Osteocyte (in vitro differentiated cells): Measurements from ENCODE around the gene SELPLG. TPM values are rescaled to one million over a fixed set of nuclear protein-coding genes. Genes with fewer than 3 reads are reported as not detected.

Experiments used
- DNase-seq: peaks from one replicate; pipeline ENCODE4 v3.0.0; 2021; ENCODE audit warnings: mixed read lengths; ENCODE audit not compliant: unreplicated experiment; ENCODE audit errors: extremely low spot score
- H3K27ac Mint-ChIP-seq: one replicate; pipeline ENCODE4 v1.8.0; 2021; ENCODE audit warnings: mild to moderate bottlenecking, mixed read lengths; ENCODE audit not compliant: unreplicated experiment
- H3K27me3 Mint-ChIP-seq: one replicate; pipeline ENCODE4 v1.8.0; 2021; ENCODE audit warnings: mixed read lengths; ENCODE audit not compliant: unreplicated experiment
- H3K36me3 Mint-ChIP-seq: one replicate; pipeline ENCODE4 v1.8.0; 2021; ENCODE audit warnings: mixed read lengths; ENCODE audit not compliant: unreplicated experiment
- H3K4me1 Mint-ChIP-seq: one replicate; pipeline ENCODE4 v1.8.0; 2021; ENCODE audit warnings: mixed read lengths; ENCODE audit not compliant: unreplicated experiment
- H3K4me3 Mint-ChIP-seq: one replicate; pipeline ENCODE4 v1.8.0; 2021; ENCODE audit warnings: mild to moderate bottlenecking, moderate library complexity, mixed read lengths; ENCODE audit not compliant: unreplicated experiment
- H3K9me3 Mint-ChIP-seq: one replicate; pipeline ENCODE4 v1.8.0; 2021; ENCODE audit warnings: mixed read lengths; ENCODE audit not compliant: unreplicated experiment
- total RNA-seq: library from RNA; stranded (reverse); gene quantifications from 2 replicates; pipeline ENCODE4 v1.2.1, GENCODE V29; 2021
- TF ChIP-seq, protein P1 (sequence below): fragments of 200-600 bp; sonication (generic); IDR thresholded peaks from 2 replicates; pipeline ENCODE4 v1.5.0; 2021; ENCODE audit warnings: antibody characterized with exemption, mild to moderate bottlenecking, moderate library complexity

The SELPLG gene
- total RNA-seq, 1 donor from 2014 or later = 0.59 TPM

DNA sequence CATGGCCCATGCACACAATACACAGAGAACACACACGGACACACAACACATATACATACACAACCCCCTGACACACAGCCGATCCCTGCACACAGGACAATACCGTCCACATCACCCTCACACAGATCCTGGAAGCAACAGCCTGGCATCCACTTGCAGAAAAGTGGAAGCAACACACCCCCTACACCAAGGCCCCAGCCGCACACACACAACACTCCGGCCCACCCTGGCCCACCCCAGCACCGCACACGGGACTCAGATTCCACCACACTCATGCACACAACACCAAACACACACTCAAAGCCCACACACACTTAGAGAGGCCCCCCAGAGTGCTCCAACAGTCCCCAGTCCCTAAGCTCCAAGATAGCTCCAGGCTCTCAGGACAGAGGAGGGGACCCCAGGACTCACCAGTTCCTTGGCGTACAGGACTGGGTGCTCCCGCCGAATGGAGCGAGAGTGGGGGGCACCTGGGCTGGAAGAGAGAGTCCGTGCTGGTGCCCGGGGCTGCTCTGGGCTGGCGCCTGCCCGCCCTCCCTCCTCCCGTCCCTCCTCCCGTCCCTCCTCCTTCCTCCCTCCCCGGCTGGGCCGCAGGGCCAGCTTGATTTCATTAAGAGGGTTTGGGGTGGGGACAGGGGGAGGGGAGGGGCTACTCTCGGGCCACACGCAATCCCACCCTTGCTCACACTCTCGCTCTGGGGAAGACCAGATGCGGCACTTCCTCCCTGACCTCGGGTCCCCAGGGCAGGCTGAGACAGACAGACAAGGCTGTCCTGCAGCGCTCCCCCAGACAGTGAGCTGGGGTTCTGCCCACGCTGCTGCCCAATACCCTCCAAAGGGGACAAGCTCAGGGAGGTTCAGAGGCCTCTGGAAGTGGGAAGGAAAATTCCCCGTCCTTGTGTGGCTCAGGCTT is 35.9 kb downstream of the SELPLG start, which contains the start of gene TMEM119:
TSS of gene TMEM119 (minus strand) at position 526 of the 913 bp plus-strand sequence. CDS start 5,701 bp downstream, outside the sequence.
- no peak for DNase-seq

DNA sequence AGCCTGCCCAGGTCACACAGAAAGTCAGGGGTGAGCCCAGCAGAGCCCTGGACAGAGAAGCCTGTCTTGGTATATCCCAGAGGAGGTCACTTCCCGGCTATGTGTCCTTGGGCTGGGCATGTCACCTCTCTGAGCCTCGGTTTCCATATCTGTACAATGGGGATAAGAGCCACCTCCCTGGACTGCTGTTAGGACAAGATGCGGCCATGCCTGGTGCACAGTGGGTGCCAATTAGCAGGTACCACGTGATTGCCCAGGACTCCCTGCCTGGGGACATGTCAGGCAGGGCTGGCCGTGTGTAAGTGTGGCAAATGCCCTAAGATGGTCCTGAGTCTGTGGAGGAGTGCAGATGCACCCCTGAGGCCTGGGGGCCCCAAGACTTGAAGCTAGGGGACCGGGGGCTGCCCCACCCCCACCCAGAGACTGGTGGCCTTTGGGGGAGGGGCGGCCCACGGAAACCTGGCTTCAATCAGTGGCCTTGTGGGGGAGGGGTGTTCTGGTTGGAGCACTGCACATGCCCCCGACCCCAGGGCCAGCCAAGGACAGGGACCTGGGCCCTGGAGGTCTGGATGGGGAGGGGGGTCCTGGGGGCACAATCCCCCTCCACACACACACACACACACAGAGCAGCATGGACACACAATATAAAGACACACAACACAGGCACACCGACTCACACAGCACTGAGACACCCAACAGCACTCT is 36.7 kb downstream of the SELPLG start:
- no peak overlapping the region for H3K4me3 Mint-ChIP-seq
- H3K4me1 Mint-ChIP-seq = peaks cover 11% of the 10 kb centered on the region
- H3K9me3 Mint-ChIP-seq = no peaks in the 10 kb centered on the region
- TF ChIP-seq, protein P1, sequence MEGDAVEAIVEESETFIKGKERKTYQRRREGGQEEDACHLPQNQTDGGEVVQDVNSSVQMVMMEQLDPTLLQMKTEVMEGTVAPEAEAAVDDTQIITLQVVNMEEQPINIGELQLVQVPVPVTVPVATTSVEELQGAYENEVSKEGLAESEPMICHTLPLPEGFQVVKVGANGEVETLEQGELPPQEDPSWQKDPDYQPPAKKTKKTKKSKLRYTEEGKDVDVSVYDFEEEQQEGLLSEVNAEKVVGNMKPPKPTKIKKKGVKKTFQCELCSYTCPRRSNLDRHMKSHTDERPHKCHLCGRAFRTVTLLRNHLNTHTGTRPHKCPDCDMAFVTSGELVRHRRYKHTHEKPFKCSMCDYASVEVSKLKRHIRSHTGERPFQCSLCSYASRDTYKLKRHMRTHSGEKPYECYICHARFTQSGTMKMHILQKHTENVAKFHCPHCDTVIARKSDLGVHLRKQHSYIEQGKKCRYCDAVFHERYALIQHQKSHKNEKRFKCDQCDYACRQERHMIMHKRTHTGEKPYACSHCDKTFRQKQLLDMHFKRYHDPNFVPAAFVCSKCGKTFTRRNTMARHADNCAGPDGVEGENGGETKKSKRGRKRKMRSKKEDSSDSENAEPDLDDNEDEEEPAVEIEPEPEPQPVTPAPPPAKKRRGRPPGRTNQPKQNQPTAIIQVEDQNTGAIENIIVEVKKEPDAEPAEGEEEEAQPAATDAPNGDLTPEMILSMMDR = no peak
- no peak for DNase-seq
- no peak overlapping the region for H3K27ac Mint-ChIP-seq
- H3K36me3 Mint-ChIP-seq = no peaks in the 10 kb centered on the region
- no peaks in the 10 kb centered on the region for H3K27me3 Mint-ChIP-seq

More for the DNA sequence above, 35.9 kb downstream of the SELPLG start, which contains the start of gene TMEM119:
- TF ChIP-seq, protein P1 = no peak
- Mint-ChIP-seq H3K27me3 (no peaks in the 10 kb centered on the region), H3K4me3 (no peak within 1 kb of the TSS), H3K4me1 (peaks cover 11% of the 10 kb centered on the region), H3K36me3 (no peaks in the 10 kb centered on the region), H3K9me3 (no peaks in the 10 kb centered on the region), H3K27ac (peak within 1 kb of the TSS; percentile 45)

DNA sequence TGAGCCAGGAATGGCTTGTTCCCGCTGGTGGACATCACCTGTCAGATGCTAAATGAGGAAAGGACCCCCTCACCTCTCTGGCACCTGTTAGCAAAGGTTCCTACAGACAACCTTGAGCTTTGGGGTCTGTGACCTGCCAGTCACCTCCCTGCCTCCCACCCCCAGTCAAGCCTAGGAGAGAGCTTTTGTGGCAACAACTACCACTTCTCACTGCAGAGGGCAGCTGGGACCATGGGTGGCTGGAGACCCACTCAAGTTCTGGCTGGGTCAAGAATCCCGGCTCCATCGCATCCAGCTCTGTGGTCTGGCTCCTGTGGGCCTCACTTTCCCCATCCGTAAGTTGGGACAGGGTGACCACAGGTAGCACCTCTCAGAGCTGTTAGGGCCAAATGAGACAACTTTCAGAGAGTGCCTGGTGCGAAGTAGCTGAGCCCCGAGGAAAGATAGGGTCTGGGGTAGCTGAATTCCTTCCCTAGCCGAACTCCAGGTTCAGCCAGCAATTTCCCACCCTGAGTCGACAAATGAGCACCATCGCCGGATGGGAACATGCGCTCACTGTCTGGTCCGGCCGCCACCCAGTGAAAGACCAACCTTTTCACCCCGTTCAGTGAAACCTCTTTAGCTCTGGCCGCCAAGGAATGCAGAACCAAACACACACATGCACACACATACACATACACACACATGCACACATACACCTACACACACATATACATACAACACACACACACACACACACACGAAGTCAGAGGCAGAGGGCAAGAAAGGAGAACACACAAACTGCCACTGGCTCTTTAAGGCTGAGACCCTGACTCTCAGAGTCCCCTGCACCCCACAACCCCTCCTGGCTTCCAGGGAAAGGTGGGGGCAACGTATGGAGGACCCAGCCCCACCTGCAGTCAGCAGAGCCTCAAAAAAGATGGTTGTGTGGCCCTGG is 37.7 kb downstream of the SELPLG start:
- Mint-ChIP-seq H3K27me3 (no peaks in the 10 kb centered on the region), H3K36me3 (no peaks in the 10 kb centered on the region), H3K9me3 (no peaks in the 10 kb centered on the region), H3K4me3 (no peak overlapping the region), H3K27ac (no peak overlapping the region), H3K4me1 (peaks cover 14% of the 10 kb centered on the region)
- no peak for DNase-seq
- TF ChIP-seq, protein P1 = no peak

DNA sequence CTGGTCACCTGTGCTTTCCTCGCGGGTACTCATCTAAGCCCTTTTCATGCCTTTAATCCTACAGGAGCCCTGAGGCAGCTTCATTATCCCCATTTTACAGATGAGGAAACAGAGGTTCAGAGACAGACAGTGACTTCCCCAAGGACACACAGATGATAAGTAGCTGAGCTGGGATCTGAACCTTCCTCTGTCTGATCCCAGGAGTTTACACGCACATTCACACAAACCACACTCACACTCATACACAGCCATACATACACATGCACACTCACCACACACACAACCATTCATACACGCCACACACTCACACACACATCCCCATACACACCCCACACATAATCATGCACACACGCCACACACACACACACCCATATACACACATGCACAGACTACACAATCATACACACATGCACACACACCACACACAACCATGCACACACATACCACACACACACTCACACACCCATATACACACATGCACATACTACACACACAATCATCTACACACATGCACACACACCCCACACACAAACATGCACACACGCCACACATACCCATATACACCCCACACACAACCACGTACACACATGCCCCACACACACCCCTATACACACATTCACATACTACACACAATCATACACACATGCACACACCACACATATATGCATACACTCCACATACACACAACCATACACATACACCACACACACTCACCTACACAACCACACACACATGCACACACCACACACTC is 38.6 kb downstream of the SELPLG start:
- no peak for DNase-seq
- Mint-ChIP-seq H3K36me3 (no peaks in the 10 kb centered on the region), H3K9me3 (no peaks in the 10 kb centered on the region), H3K27me3 (no peaks in the 10 kb centered on the region), H3K4me3 (no peak overlapping the region), H3K4me1 (peaks cover 14% of the 10 kb centered on the region), H3K27ac (no peak overlapping the region)
- TF ChIP-seq, protein P1 = no peak
